Stimulated activated CD4-positive, alpha-beta T cell treated with anti-CD3 and anti-CD28 coated beads, Interleukin-12 subunit alpha, Interleukin-12 subunit beta, amount 100 ng/mL, for 24 hours (primary cell): ENCODE data around the gene GALNT13.
"Not testable (repeated sequence)": the region's sequence is repeated elsewhere in the genome, so short reads cannot be mapped to it uniquely, and the experiment has no call there.

ENCODE experiments used
- DNase-seq, 2 experiments: peaks; one replicate each; pipeline ENCODE4 v3.0.0-alpha.2; 2020; ENCODE audit warnings: low read depth in 2 of 2

Gene GALNT13

DNA sequence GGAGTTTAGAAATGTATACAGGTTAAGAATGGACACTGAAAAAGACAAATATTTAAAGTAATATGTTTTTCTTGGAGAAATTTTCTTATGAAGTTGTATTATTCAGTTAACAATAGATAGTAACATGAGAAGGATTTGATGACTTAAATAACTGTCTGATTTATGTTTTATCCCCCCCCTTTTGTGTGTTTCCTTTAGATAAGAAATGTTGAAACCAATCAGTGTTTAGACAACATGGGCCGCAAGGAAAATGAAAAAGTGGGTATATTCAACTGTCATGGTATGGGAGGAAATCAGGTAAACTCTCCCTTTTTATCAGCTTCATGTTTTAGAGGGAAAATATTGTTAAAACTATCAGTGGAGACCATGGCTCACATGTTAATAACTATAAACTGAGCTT lies 537.1 kb downstream of the GALNT13 start:
- DNase-seq, result no peak

- no peak for DNase-seq
These were observed 550.5 kb downstream of the GALNT13 start for GRCh38 chr2:154422251-154422650.

DNA sequence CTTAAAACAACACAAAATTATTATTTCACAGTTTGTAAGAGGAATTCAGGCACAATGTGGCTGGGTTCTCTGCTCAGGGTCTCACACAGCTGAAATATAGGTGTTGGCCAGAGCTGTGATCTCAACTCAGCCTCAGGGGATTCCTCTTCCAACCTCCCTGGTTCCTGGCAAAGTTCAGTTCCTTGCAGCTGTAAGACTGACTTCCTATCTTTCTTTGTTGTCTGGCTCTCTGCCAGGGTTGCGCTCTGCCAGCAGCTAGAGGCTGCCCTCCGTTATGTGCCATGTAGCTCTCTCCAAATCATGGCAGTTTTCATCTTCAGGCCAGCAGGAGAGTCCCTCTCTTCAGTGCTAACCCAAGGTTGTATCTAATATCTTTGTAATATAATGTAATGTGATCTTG lies 554.3 kb downstream of the GALNT13 start:
- DNase-seq, result no peak

GRCh38 chr2:154427453-154427852 lies 555.7 kb downstream of the GALNT13 start:
- DNase-seq, result no peak

- DNase-seq, result no peak
These were observed 556.3 kb downstream of the GALNT13 start for GRCh38 chr2:154428022-154428421.

- DNase-seq, result no peak
These were observed 561.3 kb downstream of the GALNT13 start for GRCh38 chr2:154433010-154433409.

GRCh38 chr2:154437104-154437503 lies 565.4 kb downstream of the GALNT13 start:
- no peak for DNase-seq

GRCh38 chr2:154439156-154439555 lies 567.4 kb downstream of the GALNT13 start:
- DNase-seq, result no peak

DNA sequence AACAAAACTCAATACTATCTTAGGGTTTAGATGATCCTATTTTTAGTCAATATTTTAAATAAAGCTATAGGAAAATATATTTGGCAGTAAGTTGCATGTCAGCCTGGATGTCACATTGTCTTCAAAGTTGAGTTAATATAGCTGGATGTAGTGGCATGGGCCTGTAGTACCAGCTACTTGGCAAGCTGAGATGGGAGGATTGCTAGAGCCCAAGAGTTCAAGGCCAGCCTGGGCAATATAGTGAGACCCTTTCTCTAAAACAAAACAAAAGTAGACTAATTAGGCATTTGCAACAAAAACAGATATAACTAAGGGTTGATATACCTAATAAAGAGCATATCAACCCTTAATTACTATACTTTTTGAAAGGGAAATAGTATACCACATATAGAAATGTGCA lies 572.2 kb downstream of the GALNT13 start:
- DNase-seq, result no peak

- no peak for DNase-seq
These were observed 574.6 kb downstream of the GALNT13 start for GRCh38 chr2:154446324-154446723.

DNA sequence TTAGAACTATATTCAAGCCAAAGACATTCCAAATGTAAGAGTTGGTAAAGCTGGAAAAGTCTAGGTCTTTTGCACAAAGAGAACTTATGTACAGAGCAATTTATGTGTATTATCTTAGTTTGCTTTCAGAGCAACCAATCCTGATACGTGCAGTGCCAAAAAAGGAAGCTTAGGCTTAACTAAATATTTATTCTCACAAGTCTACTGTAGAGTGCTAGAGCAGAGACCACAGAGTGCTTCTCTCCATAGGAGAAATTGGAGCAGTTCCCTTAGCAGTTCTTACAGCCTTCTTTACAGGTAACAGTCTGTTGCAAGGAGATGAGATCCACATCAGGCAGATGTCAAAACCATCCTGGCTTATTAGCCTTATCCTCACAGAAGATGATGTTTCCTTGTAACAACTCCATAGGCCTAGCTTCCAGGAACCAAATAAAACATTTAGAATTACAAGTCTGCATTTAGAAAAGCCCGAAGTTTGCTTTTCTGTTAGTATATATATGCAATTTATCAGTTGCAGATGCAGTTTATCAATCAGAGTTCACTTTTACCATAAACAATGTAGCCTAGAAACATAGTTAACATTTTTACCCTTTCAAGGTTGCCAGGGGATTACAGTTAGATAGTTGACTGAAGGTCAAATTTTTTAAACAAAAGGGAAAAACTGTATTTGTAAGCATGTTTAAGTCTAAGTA lies 576.2 kb downstream of the GALNT13 start:
- no peak for DNase-seq

GRCh38 chr2:154449951-154450658 lies 578.4 kb downstream of the GALNT13 start:
- no peak for DNase-seq

DNA sequence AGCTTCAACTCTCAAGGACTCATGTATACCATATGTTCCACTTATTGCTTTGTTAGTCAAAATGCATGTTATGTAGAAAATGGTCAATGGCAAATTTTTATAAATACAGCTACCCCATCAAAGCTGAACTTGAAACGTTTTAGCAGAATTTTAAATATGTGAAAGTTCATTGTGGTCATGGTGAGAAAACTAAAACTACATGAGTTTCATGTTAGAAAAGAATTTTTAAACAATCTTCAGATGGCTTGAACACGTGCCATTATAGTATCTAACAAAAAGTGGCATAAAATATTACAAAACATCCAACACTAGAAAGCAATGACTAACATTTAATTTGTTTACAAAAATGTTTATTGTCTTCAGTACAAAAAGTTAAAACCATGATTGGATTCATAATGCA lies 580.7 kb downstream of the GALNT13 start:
- DNase-seq, result no peak

- no peak for DNase-seq
These were observed 581.3 kb downstream of the GALNT13 start for GRCh38 chr2:154452906-154453493.

GRCh38 chr2:154455166-154455565 lies 583.4 kb downstream of the GALNT13 start:
- no peak for DNase-seq

GRCh38 chr2:154455866-154456265 lies 584.1 kb downstream of the GALNT13 start:
- no peak for DNase-seq

DNA sequence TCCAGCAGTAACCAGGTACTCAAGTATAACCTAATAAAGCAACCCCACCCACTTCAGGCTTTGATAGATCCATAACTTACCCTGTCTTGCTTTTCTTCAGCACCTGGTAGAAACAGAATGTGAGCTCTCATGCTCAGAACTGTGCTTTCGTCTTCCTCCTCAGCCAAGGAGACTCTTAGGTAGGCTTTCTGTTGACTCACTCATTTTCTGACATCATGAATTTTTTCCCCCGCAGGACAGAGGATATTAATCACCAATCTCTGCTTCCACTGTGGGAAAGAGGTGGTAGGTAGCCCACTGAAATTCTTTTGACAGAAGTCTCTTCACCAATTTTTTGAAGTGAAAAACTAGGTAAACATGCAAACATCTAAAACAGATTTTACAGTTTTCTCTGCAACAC lies 585.6 kb downstream of the GALNT13 start:
- DNase-seq, result no peak

DNA sequence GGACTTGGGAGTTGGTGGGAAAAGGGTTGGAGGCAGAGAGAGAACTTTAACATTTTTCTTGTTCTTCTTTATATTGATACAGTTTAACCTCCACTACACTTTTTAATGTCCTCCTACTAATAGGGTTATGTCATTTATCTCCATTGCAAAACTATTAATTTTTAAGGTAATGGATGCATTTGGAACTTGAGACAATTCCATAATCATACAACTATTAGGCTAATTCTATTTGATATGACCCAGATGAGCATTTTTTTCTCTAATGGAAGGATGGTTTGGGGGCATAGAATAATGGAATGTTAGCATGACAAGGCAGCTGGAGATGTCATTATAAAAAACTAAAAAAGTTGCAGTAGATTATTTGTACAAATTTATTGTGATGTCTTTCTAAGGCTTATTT lies 587.6 kb downstream of the GALNT13 start:
- no peak for DNase-seq

DNA sequence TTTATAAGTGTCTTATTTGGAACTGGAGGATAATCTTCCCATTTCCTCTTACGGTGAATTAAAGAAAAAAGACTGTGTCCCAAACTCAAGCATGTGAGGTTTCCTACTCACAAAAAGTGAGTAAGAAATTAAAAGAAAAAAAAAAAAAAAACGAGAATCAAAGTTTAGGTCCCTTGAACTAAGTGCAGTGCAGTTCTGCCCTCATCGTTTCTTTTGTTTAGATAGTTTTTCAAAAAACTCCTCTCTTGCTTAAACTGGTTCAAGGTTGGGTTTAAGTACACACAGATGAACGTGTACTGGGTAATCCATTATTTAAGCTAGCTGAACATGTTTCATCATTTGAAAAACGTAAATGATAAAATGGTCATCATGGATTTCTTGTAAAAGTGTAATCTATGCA lies 590.9 kb downstream of the GALNT13 start:
- no peak for DNase-seq

- no peak for DNase-seq
These were observed 594.5 kb downstream of the GALNT13 start for GRCh38 chr2:154466226-154466625.

DNA sequence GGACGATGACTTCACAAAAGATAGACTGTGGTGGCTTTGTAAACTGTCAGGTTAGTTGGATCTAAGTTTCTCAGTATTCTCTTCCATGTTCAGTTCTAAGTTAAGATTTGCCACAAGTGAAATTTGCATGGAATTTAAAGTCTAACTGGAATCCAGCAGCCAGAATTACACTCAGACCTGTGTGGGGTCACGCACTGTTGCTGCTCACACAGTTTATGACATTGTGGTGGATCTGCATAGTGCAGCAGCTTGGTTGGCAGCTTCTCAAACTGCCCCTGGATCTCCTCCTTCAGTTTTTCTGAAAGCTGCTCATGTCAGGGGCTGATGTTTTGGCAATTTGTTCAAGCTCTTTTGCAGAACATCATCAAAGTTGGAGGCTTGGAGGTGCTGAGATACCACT lies 598.7 kb downstream of the GALNT13 start:
- no peak for DNase-seq

GRCh38 chr2:154471492-154471891 lies 599.8 kb downstream of the GALNT13 start:
- not testable (repeated sequence) for DNase-seq

DNA sequence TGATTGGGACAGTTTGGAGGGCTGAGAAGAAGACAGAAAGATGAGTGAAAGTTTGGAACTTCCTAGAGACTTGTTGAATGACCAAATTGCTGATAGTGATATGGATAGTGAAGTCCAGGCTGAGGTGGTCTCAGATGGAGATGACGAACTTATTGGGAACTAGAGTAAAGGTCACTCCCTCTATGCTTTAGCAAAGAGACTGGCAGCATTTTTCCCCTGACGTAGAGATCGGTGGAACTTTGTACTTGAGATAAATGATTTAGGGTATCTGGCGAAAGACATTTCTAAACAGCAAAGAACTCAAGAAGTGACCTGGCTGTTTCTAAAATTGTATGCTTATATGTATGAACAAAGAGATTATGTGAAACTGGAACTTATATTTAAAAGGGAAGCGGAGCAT lies 605.6 kb downstream of the GALNT13 start:
- DNase-seq, result no peak
